Stimulated activated CD8-positive, alpha-beta memory T cell treated with anti-CD3 and anti-CD28 coated beads, Interleukin-7, amount 100 ng/mL, for 1 hour (primary cell): Measurements from ENCODE around the gene C16orf96.

ENCODE experiments used
- DNase-seq, 2 donors: peaks; one replicate each; pipeline ENCODE4 v3.0.0-alpha.2; 2020; ENCODE audit warnings: low read depth in 2 of 2

Gene C16orf96

GRCh38 chr16:4646773-4647643 lies 90.9 kb downstream of the C16orf96 start:
- no peak for DNase-seq

DNA sequence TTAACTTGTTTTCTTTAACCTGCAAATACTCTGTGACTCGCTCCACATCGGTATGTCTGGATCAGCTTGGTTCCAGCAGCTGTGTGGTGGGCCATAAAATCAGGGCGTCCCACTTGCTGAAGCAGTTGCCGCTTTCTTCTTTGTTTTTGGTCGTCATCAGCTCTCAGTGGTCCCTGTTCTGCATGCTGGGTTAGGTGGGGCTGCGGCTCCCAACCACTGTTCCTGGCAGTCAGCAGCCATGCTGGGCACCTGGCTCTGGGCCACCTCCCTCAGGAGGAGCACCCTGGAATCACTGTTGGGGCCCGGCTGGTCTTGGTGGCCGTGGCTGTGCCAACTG lies 91.5 kb downstream of the C16orf96 start:
- no peak for DNase-seq

DNA sequence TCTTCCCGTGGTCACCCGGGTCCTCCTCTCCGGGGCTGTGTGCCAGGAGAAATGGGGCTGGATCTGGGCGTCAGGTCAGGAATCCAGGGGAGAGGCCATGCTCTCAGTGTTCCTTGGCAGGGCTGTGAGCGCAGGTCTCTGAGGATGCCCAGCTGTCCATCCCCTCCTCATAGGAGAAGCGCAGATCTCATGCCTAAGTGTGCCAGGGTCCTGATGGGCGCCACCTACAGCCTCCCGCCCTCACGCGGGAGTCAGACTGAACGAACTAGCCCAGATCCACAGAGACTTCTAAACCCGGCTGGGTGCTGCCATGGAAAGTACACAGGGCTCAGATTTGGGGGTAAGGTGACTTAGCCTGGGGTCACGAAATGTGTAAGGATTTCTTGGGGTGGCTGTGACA lies 92.8 kb downstream of the C16orf96 start:
- no peak for DNase-seq

- no peak for DNase-seq
Measured at GRCh38 chr16:4649744-4650442, 93.8 kb downstream of the C16orf96 start.
